22Rv1 (cell line): ENCODE results near the gene TXNDC5.

Experiments used
- ZFX ChIP-seq: fragments of 450-650 bp; IDR thresholded peaks from 2 replicates; pipeline ENCODE4 v1.6.1; 2017; ENCODE audit warnings: antibody characterized with exemption, borderline replicate concordance
- TF ChIP-seq, protein P1 (sequence below): fragments of 450-650 bp; IDR thresholded peaks from 2 replicates; pipeline ENCODE4 v1.5.1; 2017; ENCODE audit warnings: mild to moderate bottlenecking

DNA sequence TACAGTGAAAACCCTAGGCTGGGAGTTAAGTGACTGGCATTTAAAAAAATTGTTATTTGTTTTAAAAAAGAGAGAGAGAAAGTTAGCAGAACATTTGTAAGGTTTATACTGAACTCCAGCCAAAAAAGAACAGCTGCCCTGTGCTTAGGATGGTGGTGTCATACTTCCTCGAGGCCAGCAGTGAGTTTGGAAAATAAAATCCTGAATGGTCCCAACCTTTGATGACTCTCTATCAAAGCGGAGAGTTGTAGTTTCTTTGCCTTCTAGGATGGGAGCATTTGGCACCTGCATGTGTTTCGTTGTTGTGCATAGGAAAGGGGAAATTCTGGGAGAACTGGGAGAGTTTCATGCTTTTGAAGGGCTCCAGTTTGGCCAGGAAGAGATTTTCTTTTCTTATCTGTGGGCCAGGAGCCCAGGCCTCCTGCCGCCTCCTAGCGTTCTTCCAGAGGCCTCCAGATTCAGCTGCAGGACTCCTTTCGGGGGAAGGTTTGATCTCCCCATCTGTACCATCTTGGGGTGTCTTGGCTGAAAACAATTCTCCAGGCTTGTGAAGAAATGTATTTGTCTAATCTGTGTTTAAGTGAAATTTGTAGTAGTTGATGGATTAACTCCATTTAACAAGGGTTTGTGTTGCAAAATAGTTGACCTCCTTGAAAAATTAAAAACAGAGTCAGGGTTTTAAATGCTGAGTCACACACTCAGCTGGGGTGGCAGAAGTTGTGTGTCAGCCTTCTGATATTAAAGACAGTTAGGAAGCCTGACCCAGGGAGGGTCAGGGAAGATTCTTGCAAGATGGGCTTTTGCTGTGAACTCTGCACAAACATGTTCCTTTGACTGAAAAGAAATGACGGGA, 63.4 kb downstream of the TXNDC5 start:
- TF ChIP-seq, protein P1, sequence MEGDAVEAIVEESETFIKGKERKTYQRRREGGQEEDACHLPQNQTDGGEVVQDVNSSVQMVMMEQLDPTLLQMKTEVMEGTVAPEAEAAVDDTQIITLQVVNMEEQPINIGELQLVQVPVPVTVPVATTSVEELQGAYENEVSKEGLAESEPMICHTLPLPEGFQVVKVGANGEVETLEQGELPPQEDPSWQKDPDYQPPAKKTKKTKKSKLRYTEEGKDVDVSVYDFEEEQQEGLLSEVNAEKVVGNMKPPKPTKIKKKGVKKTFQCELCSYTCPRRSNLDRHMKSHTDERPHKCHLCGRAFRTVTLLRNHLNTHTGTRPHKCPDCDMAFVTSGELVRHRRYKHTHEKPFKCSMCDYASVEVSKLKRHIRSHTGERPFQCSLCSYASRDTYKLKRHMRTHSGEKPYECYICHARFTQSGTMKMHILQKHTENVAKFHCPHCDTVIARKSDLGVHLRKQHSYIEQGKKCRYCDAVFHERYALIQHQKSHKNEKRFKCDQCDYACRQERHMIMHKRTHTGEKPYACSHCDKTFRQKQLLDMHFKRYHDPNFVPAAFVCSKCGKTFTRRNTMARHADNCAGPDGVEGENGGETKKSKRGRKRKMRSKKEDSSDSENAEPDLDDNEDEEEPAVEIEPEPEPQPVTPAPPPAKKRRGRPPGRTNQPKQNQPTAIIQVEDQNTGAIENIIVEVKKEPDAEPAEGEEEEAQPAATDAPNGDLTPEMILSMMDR: no peak
- no peak for TF ChIP-seq ZFX
